ENCODE data around the gene SMIM32.

The SMIM32 gene

DNA sequence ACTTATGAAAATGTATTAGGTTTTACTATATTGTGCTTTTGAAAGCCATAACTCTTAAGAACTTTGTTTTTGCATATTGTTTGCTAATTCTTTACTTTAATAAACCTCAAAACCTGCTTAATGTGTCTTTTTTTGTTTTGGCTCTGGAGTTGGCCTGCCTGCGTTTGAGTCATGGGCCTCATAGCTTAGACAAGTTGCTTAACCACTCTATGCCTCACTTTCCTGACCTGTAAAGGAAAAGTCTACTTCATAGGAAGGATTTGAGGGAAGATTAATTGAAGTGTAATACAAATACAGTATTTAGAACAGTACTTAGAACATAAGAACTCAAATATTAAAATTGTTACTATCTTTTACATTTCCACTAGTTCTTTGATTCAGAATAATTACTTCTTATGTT lies 10.3 kb downstream of the SMIM32 start:
- Histone ChIP-seq H3K27ac (ENCODE audit: low read depth, low read length) (no peak overlapping the region), H3K4me1 (ENCODE audit: insufficient read depth, low read length) (no peaks in the 10 kb centered on the region), H3K36me3 (ENCODE audit: insufficient read depth, low read length) (peaks cover 23% of the 10 kb centered on the region), H3K27me3 (ENCODE audit: control insufficient read depth in 1 of 2, insufficient read depth in 2 of 2, low read length in 2 of 2) (no peaks in the 10 kb centered on the region), H3K9me3 (ENCODE audit: low read length) (no peaks in the 10 kb centered on the region), H3K4me3 (ENCODE audit: low read depth in 1 of 2, low read length in 2 of 2) (no peak overlapping the region), H3K9ac (ENCODE audit: low read length) (no peak overlapping the region)

DNA sequence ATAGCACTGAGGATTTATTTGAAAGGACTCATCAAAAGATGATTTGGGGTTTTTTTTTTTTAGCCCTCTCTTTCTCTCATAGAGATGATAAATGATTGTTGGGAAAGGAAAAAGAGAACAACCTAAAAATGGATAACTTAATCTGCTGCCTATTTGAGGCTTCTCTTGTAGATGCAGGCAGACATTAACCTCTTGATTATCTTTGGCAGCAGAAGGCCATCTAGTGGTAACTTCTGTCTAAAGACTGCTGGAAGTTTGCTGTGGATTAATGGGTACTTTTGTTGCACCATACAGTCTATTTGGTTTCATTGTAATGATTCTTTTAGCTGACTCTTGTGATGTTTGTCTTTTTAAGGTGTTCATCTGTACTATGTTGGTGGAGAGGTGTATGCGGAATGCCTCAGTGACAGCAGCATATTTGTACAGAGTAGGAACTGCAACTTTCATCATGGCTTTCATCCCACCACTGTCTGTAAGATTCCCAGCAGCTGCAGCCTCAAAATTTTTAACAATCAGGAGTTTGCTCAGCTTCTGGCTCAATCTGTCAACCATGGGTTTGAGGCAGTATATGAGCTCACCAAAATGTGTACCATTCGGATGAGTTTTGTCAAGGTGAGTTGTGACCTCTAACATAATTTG lies 18.8 kb downstream of the SMIM32 start:
- Histone ChIP-seq H3K27ac (ENCODE audit: low read depth, low read length) (no peak overlapping the region), H3K36me3 (ENCODE audit: insufficient read depth, low read length) (peaks cover 37% of the 10 kb centered on the region), H3K4me3 (ENCODE audit: low read depth in 1 of 2, low read length in 2 of 2) (no peak overlapping the region), H3K9me3 (ENCODE audit: low read length) (no peaks in the 10 kb centered on the region), H3K9ac (ENCODE audit: low read length) (no peak overlapping the region), H3K27me3 (ENCODE audit: control insufficient read depth in 1 of 2, insufficient read depth in 2 of 2, low read length in 2 of 2) (no peaks in the 10 kb centered on the region), H3K4me1 (ENCODE audit: insufficient read depth, low read length) (no peaks in the 10 kb centered on the region)

DNA sequence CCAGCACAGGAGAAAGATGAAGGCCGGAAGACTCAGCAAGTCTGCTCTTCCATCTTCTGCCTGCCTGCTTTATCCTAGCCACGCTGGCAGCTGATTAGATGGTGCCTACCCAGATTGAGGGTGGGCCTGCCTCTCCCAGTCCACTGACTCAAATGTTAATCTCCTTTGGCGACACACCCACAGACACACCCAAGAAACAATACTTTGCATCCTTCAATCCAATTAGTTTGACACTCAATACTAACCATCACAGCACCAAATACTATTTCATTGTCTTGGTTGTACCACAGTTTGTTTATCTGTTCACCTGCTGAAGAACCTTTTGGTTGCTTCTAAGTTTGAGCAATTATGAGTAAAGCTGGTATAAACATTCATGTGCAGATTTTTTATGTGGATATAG lies 23.7 kb downstream of the SMIM32 start:
- H3K4me1 ChIP-seq (ENCODE audit: insufficient read depth, low read length), result no peaks in the 10 kb centered on the region
- no peaks in the 10 kb centered on the region for H3K9me3 ChIP-seq (ENCODE audit: low read length)
- no peaks in the 10 kb centered on the region for H3K27me3 ChIP-seq (ENCODE audit: control insufficient read depth in 1 of 2, insufficient read depth in 2 of 2, low read length in 2 of 2)
- H3K36me3 ChIP-seq (ENCODE audit: insufficient read depth, low read length), result peaks cover 22% of the 10 kb centered on the region
- no peak overlapping the region for H3K4me3 ChIP-seq (ENCODE audit: low read depth in 1 of 2, low read length in 2 of 2)
- no peak overlapping the region for H3K9ac ChIP-seq (ENCODE audit: low read length)
- no peak overlapping the region for H3K27ac ChIP-seq (ENCODE audit: low read depth, low read length)

DNA sequence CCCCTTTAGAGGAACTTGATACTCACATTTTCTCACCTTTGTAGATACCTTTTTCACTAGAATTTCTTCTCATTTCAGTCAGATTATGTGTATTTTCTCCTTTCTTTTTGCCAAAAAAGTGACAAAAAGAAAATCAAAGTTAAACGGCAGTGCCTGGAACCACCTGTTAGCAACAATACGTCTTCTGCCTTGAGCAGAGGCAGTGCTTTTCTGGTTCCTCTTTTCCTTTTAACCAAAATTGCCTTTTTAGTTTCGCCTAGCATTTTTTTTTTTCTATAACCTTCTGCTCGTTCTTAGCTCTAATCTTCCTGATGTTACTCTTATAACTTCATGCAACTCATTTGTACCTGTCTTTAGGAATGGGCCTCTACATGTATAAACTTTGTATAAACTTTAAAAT lies 26.1 kb downstream of the SMIM32 start:
- H3K27me3 ChIP-seq (ENCODE audit: control insufficient read depth in 1 of 2, insufficient read depth in 2 of 2, low read length in 2 of 2), result no peaks in the 10 kb centered on the region
- no peaks in the 10 kb centered on the region for H3K4me1 ChIP-seq (ENCODE audit: insufficient read depth, low read length)
- no peak overlapping the region for H3K9ac ChIP-seq (ENCODE audit: low read length)
- no peak overlapping the region for H3K27ac ChIP-seq (ENCODE audit: low read depth, low read length)
- peaks cover 7% of the 10 kb centered on the region for H3K36me3 ChIP-seq (ENCODE audit: insufficient read depth, low read length)
- H3K9me3 ChIP-seq (ENCODE audit: low read length), result no peaks in the 10 kb centered on the region
- no peak overlapping the region for H3K4me3 ChIP-seq (ENCODE audit: low read depth in 1 of 2, low read length in 2 of 2)

DNA sequence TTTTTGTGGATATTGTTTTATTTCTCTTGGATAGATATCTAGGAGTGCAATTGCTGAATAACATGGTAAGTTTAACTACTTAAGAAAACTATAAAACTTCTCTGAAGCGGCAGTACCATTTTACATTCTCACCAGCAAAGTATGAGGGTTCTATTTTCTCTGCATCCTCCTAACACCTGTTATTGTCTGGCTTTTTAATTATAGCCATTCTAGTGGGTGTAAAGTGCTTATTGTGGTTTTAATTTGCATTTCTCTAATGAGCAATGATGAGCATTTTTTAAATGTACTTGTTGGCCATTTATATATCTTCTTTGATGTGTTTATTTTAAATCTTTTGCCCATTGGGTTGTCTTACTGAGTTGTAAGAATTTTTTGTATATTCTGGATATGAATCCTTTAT lies 28.7 kb downstream of the SMIM32 start:
- H3K9ac ChIP-seq (ENCODE audit: low read length), result no peak overlapping the region
- H3K27me3 ChIP-seq (ENCODE audit: control insufficient read depth in 1 of 2, insufficient read depth in 2 of 2, low read length in 2 of 2), result no peaks in the 10 kb centered on the region
- no peak overlapping the region for H3K4me3 ChIP-seq (ENCODE audit: low read depth in 1 of 2, low read length in 2 of 2)
- H3K4me1 ChIP-seq (ENCODE audit: insufficient read depth, low read length), result peaks cover 7% of the 10 kb centered on the region
- no peaks in the 10 kb centered on the region for H3K9me3 ChIP-seq (ENCODE audit: low read length)
- H3K36me3 ChIP-seq (ENCODE audit: insufficient read depth, low read length), result peaks cover 4% of the 10 kb centered on the region
- H3K27ac ChIP-seq (ENCODE audit: low read depth, low read length), result no peak overlapping the region

DNA sequence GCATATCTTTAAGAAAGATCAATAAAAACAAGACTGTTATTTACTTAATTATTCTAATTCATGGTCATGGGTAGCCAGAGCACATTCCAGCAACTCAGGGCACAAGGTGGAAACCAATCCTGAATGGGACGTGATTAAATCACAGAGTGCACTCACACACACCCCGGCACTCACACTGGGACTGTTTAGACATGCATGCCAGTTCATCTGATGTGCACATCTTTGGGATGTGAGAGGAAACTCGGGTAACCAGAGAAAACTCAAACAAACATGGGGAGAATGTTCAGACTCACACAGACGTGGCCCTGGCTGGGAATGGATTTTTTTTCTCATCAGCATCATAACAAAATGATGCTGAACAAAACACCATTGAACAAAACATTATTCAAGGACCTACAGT lies 31.0 kb downstream of the SMIM32 start:
- Histone ChIP-seq H3K9ac (ENCODE audit: low read length) (no peak overlapping the region), H3K36me3 (ENCODE audit: insufficient read depth, low read length) (peaks cover 4% of the 10 kb centered on the region), H3K9me3 (ENCODE audit: low read length) (no peaks in the 10 kb centered on the region), H3K27ac (ENCODE audit: low read depth, low read length) (no peak overlapping the region), H3K27me3 (ENCODE audit: control insufficient read depth in 1 of 2, insufficient read depth in 2 of 2, low read length in 2 of 2) (no peaks in the 10 kb centered on the region), H3K4me1 (ENCODE audit: insufficient read depth, low read length) (peaks cover 7% of the 10 kb centered on the region), H3K4me3 (ENCODE audit: low read depth in 1 of 2, low read length in 2 of 2) (no peak overlapping the region)

DNA sequence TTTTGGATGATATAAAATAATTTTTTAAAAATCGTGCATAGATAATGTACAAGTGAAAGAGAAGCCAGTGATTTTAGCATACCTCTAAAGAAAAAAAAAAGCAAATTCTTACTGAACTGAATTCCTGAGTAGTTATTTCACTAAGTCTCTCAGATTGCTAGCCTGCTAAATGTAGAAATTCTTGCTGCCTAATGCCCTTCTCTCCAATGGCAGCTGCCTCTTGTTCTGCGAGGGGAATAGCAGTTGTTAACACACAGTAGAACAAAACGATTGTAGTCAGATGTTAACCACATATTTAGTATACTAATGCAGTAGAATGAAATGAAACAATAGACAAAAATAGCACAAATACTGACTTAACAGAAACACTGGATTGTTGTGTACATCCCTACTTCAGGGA lies 33.5 kb downstream of the SMIM32 start:
- Histone ChIP-seq H3K9me3 (ENCODE audit: low read length) (no peaks in the 10 kb centered on the region), H3K4me1 (ENCODE audit: insufficient read depth, low read length) (peaks cover 7% of the 10 kb centered on the region), H3K36me3 (ENCODE audit: insufficient read depth, low read length) (peaks cover 27% of the 10 kb centered on the region), H3K4me3 (ENCODE audit: low read depth in 1 of 2, low read length in 2 of 2) (no peak overlapping the region), H3K27ac (ENCODE audit: low read depth, low read length) (no peak overlapping the region), H3K27me3 (ENCODE audit: control insufficient read depth in 1 of 2, insufficient read depth in 2 of 2, low read length in 2 of 2) (no peaks in the 10 kb centered on the region), H3K9ac (ENCODE audit: low read length) (no peak overlapping the region)

DNA sequence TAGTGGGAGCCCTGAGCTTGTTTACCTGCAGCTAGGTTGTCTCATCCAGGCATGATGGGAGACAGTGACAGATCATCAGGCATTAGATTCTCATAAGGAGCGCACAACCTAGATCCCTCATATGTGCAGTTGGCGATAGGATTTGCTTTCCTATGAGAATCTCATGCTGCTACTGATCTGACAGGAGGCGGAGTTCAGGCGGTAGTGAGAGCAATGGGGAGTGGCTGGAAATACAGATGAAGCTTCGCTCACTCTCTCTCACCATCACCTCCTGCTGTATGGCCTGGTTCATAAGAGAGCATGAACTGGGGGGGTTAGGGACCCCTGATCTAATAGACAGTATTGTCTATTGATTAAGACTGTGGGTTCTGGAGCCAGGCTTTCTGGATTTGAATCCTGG lies 35.4 kb downstream of the SMIM32 start:
- H3K4me3 ChIP-seq (ENCODE audit: low read depth in 1 of 2, low read length in 2 of 2), result no peak overlapping the region
- H3K4me1 ChIP-seq (ENCODE audit: insufficient read depth, low read length), result peaks cover 7% of the 10 kb centered on the region
- peaks cover 37% of the 10 kb centered on the region for H3K36me3 ChIP-seq (ENCODE audit: insufficient read depth, low read length)
- no peak overlapping the region for H3K9ac ChIP-seq (ENCODE audit: low read length)
- H3K27ac ChIP-seq (ENCODE audit: low read depth, low read length), result no peak overlapping the region
- H3K9me3 ChIP-seq (ENCODE audit: low read length), result no peaks in the 10 kb centered on the region
- H3K27me3 ChIP-seq (ENCODE audit: control insufficient read depth in 1 of 2, insufficient read depth in 2 of 2, low read length in 2 of 2), result no peaks in the 10 kb centered on the region

DNA sequence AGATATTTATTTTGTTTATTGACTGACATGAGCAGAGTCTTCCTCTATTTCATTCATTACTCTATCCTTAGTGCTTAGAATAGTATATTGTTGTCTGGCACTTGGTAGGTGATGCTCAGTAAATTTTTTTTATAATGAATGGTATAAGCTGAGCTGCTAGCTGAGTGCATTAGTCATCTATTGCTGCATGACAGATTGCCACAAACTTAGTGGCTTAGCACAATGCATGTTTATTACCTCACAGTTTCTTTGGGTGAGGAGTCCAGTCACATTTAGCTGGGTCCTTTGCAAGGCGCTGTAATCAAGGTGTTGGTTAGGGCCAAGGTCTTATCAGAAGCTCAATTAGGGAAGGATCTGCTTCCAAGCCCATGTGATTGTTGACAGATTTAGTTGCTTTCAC lies 37.2 kb downstream of the SMIM32 start:
- no peaks in the 10 kb centered on the region for H3K27me3 ChIP-seq (ENCODE audit: control insufficient read depth in 1 of 2, insufficient read depth in 2 of 2, low read length in 2 of 2)
- peaks cover 33% of the 10 kb centered on the region for H3K36me3 ChIP-seq (ENCODE audit: insufficient read depth, low read length)
- peaks cover 5% of the 10 kb centered on the region for H3K4me1 ChIP-seq (ENCODE audit: insufficient read depth, low read length)
- no peak overlapping the region for H3K27ac ChIP-seq (ENCODE audit: low read depth, low read length)
- H3K4me3 ChIP-seq (ENCODE audit: low read depth in 1 of 2, low read length in 2 of 2), result no peak overlapping the region
- no peak overlapping the region for H3K9ac ChIP-seq (ENCODE audit: low read length)
- no peaks in the 10 kb centered on the region for H3K9me3 ChIP-seq (ENCODE audit: low read length)

DNA sequence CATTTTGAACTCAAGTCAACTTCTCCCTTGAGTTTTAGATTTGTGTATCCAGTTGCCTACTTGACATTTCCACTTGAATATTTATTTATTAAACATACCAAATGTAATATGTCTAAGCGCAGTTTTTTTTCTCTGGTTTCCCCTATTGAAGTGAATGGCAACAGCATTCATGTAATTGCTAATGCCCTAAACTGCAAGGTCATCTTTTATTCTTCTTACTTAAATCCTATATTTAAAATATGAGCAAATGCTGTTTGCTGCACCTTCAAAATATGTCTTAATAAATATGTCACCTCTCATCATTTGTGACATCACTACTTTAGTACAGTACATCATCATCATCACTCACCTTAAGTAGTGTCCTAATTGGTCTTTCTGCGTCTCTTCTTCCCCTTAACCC lies 37.9 kb downstream of the SMIM32 start:
- H3K36me3 ChIP-seq (ENCODE audit: insufficient read depth, low read length), result peaks cover 33% of the 10 kb centered on the region
- H3K9ac ChIP-seq (ENCODE audit: low read length), result no peak overlapping the region
- H3K27ac ChIP-seq (ENCODE audit: low read depth, low read length), result no peak overlapping the region
- no peaks in the 10 kb centered on the region for H3K27me3 ChIP-seq (ENCODE audit: control insufficient read depth in 1 of 2, insufficient read depth in 2 of 2, low read length in 2 of 2)
- no peaks in the 10 kb centered on the region for H3K9me3 ChIP-seq (ENCODE audit: low read length)
- H3K4me1 ChIP-seq (ENCODE audit: insufficient read depth, low read length), result no peaks in the 10 kb centered on the region
- H3K4me3 ChIP-seq (ENCODE audit: low read depth in 1 of 2, low read length in 2 of 2), result no peak overlapping the region

DNA sequence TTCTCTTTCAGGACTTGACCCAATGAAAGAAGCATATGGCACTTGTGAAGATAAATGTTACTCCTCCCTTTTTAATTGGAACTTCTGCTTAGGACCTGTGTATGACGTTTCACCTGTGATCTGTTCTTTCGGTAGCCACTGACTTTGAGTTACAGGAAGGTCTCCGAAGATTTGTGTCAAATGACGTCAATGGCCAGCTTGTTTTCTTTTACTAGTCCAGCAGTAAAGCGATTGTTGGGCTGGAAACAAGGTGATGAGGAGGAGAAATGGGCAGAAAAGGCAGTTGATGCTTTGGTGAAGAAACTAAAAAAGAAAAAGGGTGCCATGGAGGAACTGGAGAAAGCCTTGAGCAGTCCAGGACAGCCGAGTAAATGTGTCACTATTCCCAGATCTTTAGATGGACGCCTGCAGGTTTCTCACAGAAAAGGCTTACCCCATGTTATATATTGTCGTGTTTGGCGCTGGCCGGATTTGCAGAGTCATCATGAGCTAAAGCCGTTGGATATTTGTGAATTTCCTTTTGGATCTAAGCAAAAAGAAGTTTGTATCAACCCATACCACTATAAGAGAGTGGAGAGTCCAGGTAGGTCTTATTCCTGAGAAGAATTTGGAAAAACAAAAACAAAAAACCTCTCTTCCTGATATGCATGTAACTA lies 39.3 kb downstream of the SMIM32 start:
- peaks cover 8% of the 10 kb centered on the region for H3K4me1 ChIP-seq (ENCODE audit: insufficient read depth, low read length)
- no peak overlapping the region for H3K27ac ChIP-seq (ENCODE audit: low read depth, low read length)
- H3K36me3 ChIP-seq (ENCODE audit: insufficient read depth, low read length), result peaks cover 33% of the 10 kb centered on the region

DNA sequence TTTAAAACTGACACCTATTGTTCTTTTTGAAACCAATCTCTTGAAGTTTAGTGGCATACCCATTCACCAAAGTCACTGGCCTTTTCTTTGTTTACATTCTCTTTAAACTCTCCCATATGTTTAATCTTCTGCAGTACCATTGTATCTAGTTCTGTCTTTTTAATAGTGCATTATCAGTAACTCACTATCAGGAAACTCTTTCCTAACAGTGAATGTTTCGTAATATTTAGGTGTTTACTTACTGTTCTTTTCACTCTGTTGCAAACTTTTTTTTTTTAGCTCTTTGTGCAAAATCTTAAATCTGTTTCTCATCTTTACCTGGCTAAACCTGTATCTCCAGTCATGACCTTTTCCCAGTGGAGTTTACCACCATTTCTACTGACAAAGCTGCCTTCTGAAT lies 43.1 kb downstream of the SMIM32 start:
- no peak overlapping the region for H3K9ac ChIP-seq (ENCODE audit: low read length)

More for the DNA sequence above, 39.3 kb downstream of the SMIM32 start:
- H3K4me3 ChIP-seq (ENCODE audit: low read depth in 1 of 2, low read length in 2 of 2), result no peak overlapping the region
- H3K9ac ChIP-seq (ENCODE audit: low read length), result no peak overlapping the region
- no peaks in the 10 kb centered on the region for H3K9me3 ChIP-seq (ENCODE audit: low read length)
- no peaks in the 10 kb centered on the region for H3K27me3 ChIP-seq (ENCODE audit: control insufficient read depth in 1 of 2, insufficient read depth in 2 of 2, low read length in 2 of 2)

More for the DNA sequence above, 43.1 kb downstream of the SMIM32 start:
- no peaks in the 10 kb centered on the region for H3K27me3 ChIP-seq (ENCODE audit: control insufficient read depth in 1 of 2, insufficient read depth in 2 of 2, low read length in 2 of 2)
- H3K4me3 ChIP-seq (ENCODE audit: low read depth in 1 of 2, low read length in 2 of 2), result no peak overlapping the region
- H3K4me1 ChIP-seq (ENCODE audit: insufficient read depth, low read length), result peaks cover 23% of the 10 kb centered on the region
- H3K36me3 ChIP-seq (ENCODE audit: insufficient read depth, low read length), result peaks cover 15% of the 10 kb centered on the region
- no peak overlapping the region for H3K27ac ChIP-seq (ENCODE audit: low read depth, low read length)
- H3K9me3 ChIP-seq (ENCODE audit: low read length), result no peaks in the 10 kb centered on the region
